Osteocyte (in vitro differentiated cells): Measurements from ENCODE around the gene HOXD12. TPM values are rescaled to one million over a fixed set of nuclear protein-coding genes. Genes with fewer than 3 reads are reported as not detected.

Experiments used
- DNase-seq: peaks from one replicate; pipeline ENCODE4 v3.0.0; 2021; ENCODE audit warnings: mixed read lengths; ENCODE audit not compliant: unreplicated experiment; ENCODE audit errors: extremely low spot score
- H3K27ac Mint-ChIP-seq: one replicate; pipeline ENCODE4 v1.8.0; 2021; ENCODE audit warnings: mild to moderate bottlenecking, mixed read lengths; ENCODE audit not compliant: unreplicated experiment
- H3K27me3 Mint-ChIP-seq: one replicate; pipeline ENCODE4 v1.8.0; 2021; ENCODE audit warnings: mixed read lengths; ENCODE audit not compliant: unreplicated experiment
- H3K36me3 Mint-ChIP-seq: one replicate; pipeline ENCODE4 v1.8.0; 2021; ENCODE audit warnings: mixed read lengths; ENCODE audit not compliant: unreplicated experiment
- H3K4me1 Mint-ChIP-seq: one replicate; pipeline ENCODE4 v1.8.0; 2021; ENCODE audit warnings: mixed read lengths; ENCODE audit not compliant: unreplicated experiment
- H3K4me3 Mint-ChIP-seq: one replicate; pipeline ENCODE4 v1.8.0; 2021; ENCODE audit warnings: mild to moderate bottlenecking, moderate library complexity, mixed read lengths; ENCODE audit not compliant: unreplicated experiment
- H3K9me3 Mint-ChIP-seq: one replicate; pipeline ENCODE4 v1.8.0; 2021; ENCODE audit warnings: mixed read lengths; ENCODE audit not compliant: unreplicated experiment
- CTCF ChIP-seq: fragments of 200-600 bp; sonication (generic); IDR thresholded peaks from 2 replicates; pipeline ENCODE4 v1.5.0; 2021; ENCODE audit warnings: antibody characterized with exemption, mild to moderate bottlenecking, moderate library complexity
- total RNA-seq: library from RNA; stranded (reverse); gene quantifications from 2 replicates; pipeline ENCODE4 v1.2.1, GENCODE V29; 2021

HOXD12 gene
- total RNA-seq, 1 donor from 2014 or later = not detected

- H3K27ac Mint-ChIP-seq = no peak overlapping the region
- no peak for TF ChIP-seq CTCF
- no peak overlapping the region for H3K4me3 Mint-ChIP-seq
- H3K27me3 Mint-ChIP-seq = peaks cover 91% of the 10 kb centered on the region
- DNase-seq = no peak
- peaks cover 29% of the 10 kb centered on the region for H3K4me1 Mint-ChIP-seq
- H3K9me3 Mint-ChIP-seq = no peaks in the 10 kb centered on the region
- H3K36me3 Mint-ChIP-seq = no peaks in the 10 kb centered on the region
Observed at GRCh38 chr2:176102309-176102866, 2.8 kb downstream of the HOXD12 start.

- no peak overlapping the region for H3K27ac Mint-ChIP-seq
- TF ChIP-seq CTCF = no peak
- no peaks in the 10 kb centered on the region for H3K9me3 Mint-ChIP-seq
- no peaks in the 10 kb centered on the region for H3K36me3 Mint-ChIP-seq
- H3K27me3 Mint-ChIP-seq = peaks cover 83% of the 10 kb centered on the region
- no peak for DNase-seq
- H3K4me3 Mint-ChIP-seq = no peak overlapping the region
- peaks cover 24% of the 10 kb centered on the region for H3K4me1 Mint-ChIP-seq
Observed at GRCh38 chr2:176103194-176103593, 3.6 kb downstream of the HOXD12 start.

GRCh38 chr2:176103742-176104315 is 4.2 kb downstream of the HOXD12 start:
- no peak for TF ChIP-seq CTCF
- no peak overlapping the region for H3K4me3 Mint-ChIP-seq
- H3K9me3 Mint-ChIP-seq = no peaks in the 10 kb centered on the region
- H3K36me3 Mint-ChIP-seq = no peaks in the 10 kb centered on the region
- H3K27me3 Mint-ChIP-seq = peaks cover 80% of the 10 kb centered on the region
- H3K4me1 Mint-ChIP-seq = peaks cover 23% of the 10 kb centered on the region
- no peak for DNase-seq
- H3K27ac Mint-ChIP-seq = no peak overlapping the region

GRCh38 chr2:176104316-176105077 is 4.9 kb downstream of the HOXD12 start:
- Mint-ChIP-seq H3K27me3 (peaks cover 80% of the 10 kb centered on the region), H3K4me3 (no peak overlapping the region), H3K4me1 (peaks cover 24% of the 10 kb centered on the region), H3K27ac (no peak overlapping the region), H3K9me3 (no peaks in the 10 kb centered on the region), H3K36me3 (no peaks in the 10 kb centered on the region)
- no peak for TF ChIP-seq CTCF
- no peak for DNase-seq

GRCh38 chr2:176105078-176105729 is 5.6 kb downstream of the HOXD12 start:
- no peak for DNase-seq
- peaks cover 24% of the 10 kb centered on the region for H3K4me1 Mint-ChIP-seq
- H3K27me3 Mint-ChIP-seq = peaks cover 83% of the 10 kb centered on the region
- no peak overlapping the region for H3K4me3 Mint-ChIP-seq
- no peaks in the 10 kb centered on the region for H3K9me3 Mint-ChIP-seq
- H3K27ac Mint-ChIP-seq = no peak overlapping the region
- no peaks in the 10 kb centered on the region for H3K36me3 Mint-ChIP-seq
- TF ChIP-seq CTCF = no peak
